GM23248 (cell line): Measurements from ENCODE around the gene ISG15. TPM values are rescaled to one million over a fixed set of nuclear protein-coding genes. Genes with fewer than 3 reads are reported as not detected.
"Not testable (repeated sequence)": the region's sequence is repeated elsewhere in the genome, so short reads cannot be mapped to it uniquely, and the experiment has no call there.

ENCODE experiments used
- DNase-seq: peaks from one replicate; pipeline ENCODE4 v3.0.0-alpha.2; 2015
- H2AFZ ChIP-seq: fragments of 200-600 bp; sonication (generic); 2 replicates; pipeline ENCODE4 v1.6.1; 2016; ENCODE audit warnings: antibody characterized with exemption
- H3F3A ChIP-seq: fragments of 200-600 bp; sonication (generic); 2 replicates; pipeline ENCODE4 v1.6.1; 2016; ENCODE audit warnings: mild to moderate bottlenecking, antibody characterized with exemption, mixed run types; ENCODE audit not compliant: insufficient read depth
- H3K27ac ChIP-seq: fragments of 200-600 bp; sonication (generic); 2 replicates; pipeline ENCODE4 v1.5.1; 2016; ENCODE audit warnings: mild to moderate bottlenecking
- H3K27me3 ChIP-seq: fragments of 200-600 bp; sonication (generic); replicated peaks from 2 replicates; pipeline ENCODE4 v1.6.1; 2016; ENCODE audit warnings: mild to moderate bottlenecking; ENCODE audit not compliant: insufficient read depth
- H3K36me3 ChIP-seq: fragments of 200-600 bp; sonication (generic); 2 replicates; pipeline ENCODE4 v1.6.1; 2016; ENCODE audit warnings: low read depth, mild to moderate bottlenecking
- H3K4me1 ChIP-seq: fragments of 200-600 bp; sonication (generic); 2 replicates; pipeline ENCODE4 v1.6.1; 2016; ENCODE audit warnings: mild to moderate bottlenecking; ENCODE audit not compliant: insufficient read depth
- H3K4me2 ChIP-seq: fragments of 200-600 bp; sonication (generic); one replicate; pipeline ENCODE4 v1.6.1; 2016; ENCODE audit warnings: mild to moderate bottlenecking; ENCODE audit not compliant: unreplicated experiment
- H3K4me3 ChIP-seq: fragments of 200-600 bp; sonication (generic); 2 replicates; pipeline ENCODE4 v1.5.1; 2016; ENCODE audit warnings: mild to moderate bottlenecking
- H3K79me2 ChIP-seq: fragments of 200-600 bp; sonication (generic); 2 replicates; pipeline ENCODE4 v1.6.1; 2016; ENCODE audit warnings: mild to moderate bottlenecking; ENCODE audit not compliant: insufficient read depth
- H3K9ac ChIP-seq: fragments of 200-600 bp; sonication (generic); 2 replicates; pipeline ENCODE4 v1.6.1; 2016; ENCODE audit warnings: mild to moderate bottlenecking
- H3K9me2 ChIP-seq: fragments of 200-600 bp; sonication (generic); 2 replicates; pipeline ENCODE4 v1.6.1; 2016; ENCODE audit warnings: mixed run types, mild to moderate bottlenecking, moderate library complexity; ENCODE audit not compliant: insufficient read depth
- H3K9me3 ChIP-seq: fragments of 200-600 bp; sonication (generic); one replicate; pipeline ENCODE4 v1.6.1; 2017; ENCODE audit warnings: low read depth
- H4K20me1 ChIP-seq: fragments of 200-600 bp; sonication (generic); 2 replicates; pipeline ENCODE4 v1.6.0; 2016; ENCODE audit not compliant: insufficient read depth
- EZH2 ChIP-seq: fragments of 200-600 bp; sonication (generic); IDR thresholded peaks from 2 replicates; pipeline ENCODE4 v1.6.1; 2018; ENCODE audit warnings: antibody characterized with exemption, mild to moderate bottlenecking; ENCODE audit not compliant: insufficient read depth, poor library complexity, severe bottlenecking
- EZH2phosphoT487 ChIP-seq: fragments of 200-600 bp; sonication (generic); IDR thresholded peaks from 2 replicates; pipeline ENCODE4 v1.6.1; 2018; ENCODE audit warnings: antibody characterized with exemption, moderate library complexity, mild to moderate bottlenecking, low read depth; ENCODE audit not compliant: insufficient read depth
- WGBS, 2 experiments: methylation state at CpG; one replicate each; pipeline ENCODE4 v1.1.6; 2015 to 2017; ENCODE audit warnings: low lambda C conversion rate in 2 of 2, low coverage in 1 of 2; ENCODE audit errors: missing lambda C conversion rate in 2 of 2; 5-methylcytosine and 5-hydroxymethylcytosine counted together
- in situ Hi-C: fragments of 300-500 bp; cut with MboI; formaldehyde crosslinking; loops from 2 replicates; pipeline ENCODE4 v1.15.0; 2020
- polyA plus RNA-seq: library from polyadenylated mRNA; unstranded; fragments of >200 nt; fragmentation: Nextera tagmentation; extraction: Ambion mirVana; gene quantifications from 2 replicates; pipeline ENCODE4 v1.2.1, GENCODE V29; 2016
- total RNA-seq: library from RNA; depleted of rRNA; stranded (reverse); fragments of >200 nt; shearing (Covaris generic); gene quantifications from 2 replicates; pipeline ENCODE4 v1.2.3, GENCODE V29; 2014

Gene ISG15
- total and polyA plus RNA-seq, 2 experiments from 2014 or later: 41.2 to 77.0 TPM

DNA sequence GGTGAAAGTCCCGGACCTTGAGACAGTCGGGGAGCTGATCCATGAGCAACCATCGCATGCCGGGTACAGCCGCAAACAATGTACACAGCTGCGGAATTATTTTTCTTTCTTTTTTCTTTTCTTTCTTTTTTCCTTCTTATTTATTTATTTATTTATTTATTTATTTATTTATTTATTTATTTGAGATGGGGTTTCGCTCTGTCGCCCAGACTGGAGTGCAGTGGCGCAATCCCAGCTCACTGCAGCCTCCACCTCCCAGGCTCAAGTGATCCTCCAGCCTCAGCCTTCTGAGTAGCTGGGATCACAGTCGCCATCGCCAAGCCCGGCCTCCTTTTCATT, 28.9 kb upstream of the ISG15 start:
- Histone ChIP-seq H3K4me1 (no peaks in the 10 kb centered on the region), H3F3A (no peaks in the 10 kb centered on the region), H3K4me3 (peak overlapping the region; percentile 62), H3K9me3 (no peaks in the 10 kb centered on the region), H3K79me2 (no peaks in the 10 kb centered on the region), H2AFZ (peak overlapping the region; percentile 62; the same call in 1 of the 2 replicates), H3K27me3 (peaks cover 14% of the 10 kb centered on the region), H3K9me2 (no peaks in the 10 kb centered on the region), H4K20me1 (no peaks in the 10 kb centered on the region), H3K36me3 (no peaks in the 10 kb centered on the region), H3K9ac (no peak overlapping the region), H3K27ac (no peak overlapping the region), H3K4me2 (peak overlapping the region; percentile 88)
- in situ Hi-C loops: no loop called here
- WGBS, 2 experiments: 31 to 35% methylated on average over 12 of the region's 12 CpGs
- no peak for DNase-seq
- no peak for TF ChIP-seq EZH2
- TF ChIP-seq EZH2phosphoT487: no peak

- no peak for DNase-seq
- H3K9me3 ChIP-seq: no peaks in the 10 kb centered on the region
- WGBS, 2 experiments: 57 to 64% methylated on average over 13 of the region's 13 CpGs
These were observed 28.2 kb upstream of the ISG15 start for GRCh38 chr1:985126-985525.

GRCh38 chr1:988061-988460, 25.2 kb upstream of the ISG15 start:
- H3K4me1 ChIP-seq, H3K4me2 ChIP-seq, H4K20me1 ChIP-seq, H3K4me3 ChIP-seq, H3K27ac ChIP-seq, in situ Hi-C loops, H3K79me2 ChIP-seq, H3K9me3 ChIP-seq, H3K9ac ChIP-seq, H3K36me3 ChIP-seq, H3K9me2 ChIP-seq, H2AFZ ChIP-seq, H3F3A ChIP-seq, DNase-seq: not testable (repeated sequence)
- peaks cover 12% of the 10 kb centered on the region for H3K27me3 ChIP-seq
- 69 to 81% methylated on average over 5 of the region's 5 CpGs for WGBS, 2 experiments

More at GRCh38 chr1:985126-985525, 28.2 kb upstream of the ISG15 start:
- Histone ChIP-seq H3K9me2 (no peaks in the 10 kb centered on the region), H3K79me2 (no peaks in the 10 kb centered on the region), H2AFZ (no peak overlapping the region), H3K4me3 (no peak overlapping the region), H3K9ac (no peak overlapping the region), H3K27me3 (peaks cover 14% of the 10 kb centered on the region), H3K4me2 (no peak overlapping the region), H4K20me1 (no peaks in the 10 kb centered on the region), H3K36me3 (no peaks in the 10 kb centered on the region), H3K27ac (no peak overlapping the region), H3F3A (no peaks in the 10 kb centered on the region), H3K4me1 (no peaks in the 10 kb centered on the region)
- TF ChIP-seq EZH2: no peak
- TF ChIP-seq EZH2phosphoT487: no peak
- in situ Hi-C loops: no loop called here

GRCh38 chr1:991275-991674, 22.0 kb upstream of the ISG15 start:
- H3K4me3 ChIP-seq, H3K4me2 ChIP-seq, H3K36me3 ChIP-seq, H3K27me3 ChIP-seq, H3K9me3 ChIP-seq, H4K20me1 ChIP-seq, H3K9me2 ChIP-seq, H2AFZ ChIP-seq, H3K9ac ChIP-seq, H3K27ac ChIP-seq, H3F3A ChIP-seq, in situ Hi-C loops, H3K79me2 ChIP-seq, DNase-seq, H3K4me1 ChIP-seq: not testable (repeated sequence)
- WGBS, 2 experiments: 89 to 94% methylated on average over 6 of the region's 6 CpGs

GRCh38 chr1:991895-992294, 21.4 kb upstream of the ISG15 start:
- TF ChIP-seq EZH2phosphoT487 (no peak), EZH2 (no peak)
- Histone ChIP-seq H3K9me3 (no peaks in the 10 kb centered on the region), H3K4me2 (no peak overlapping the region), H2AFZ (no peak overlapping the region), H3K4me1 (no peaks in the 10 kb centered on the region), H3K9me2 (no peaks in the 10 kb centered on the region), H3K79me2 (no peaks in the 10 kb centered on the region), H4K20me1 (no peaks in the 10 kb centered on the region), H3K4me3 (no peak overlapping the region), H3F3A (no peaks in the 10 kb centered on the region), H3K36me3 (no peaks in the 10 kb centered on the region), H3K27me3 (peaks cover 4% of the 10 kb centered on the region; the same call in 1 of the 2 replicates), H3K27ac (no peak overlapping the region), H3K9ac (no peak overlapping the region)
- in situ Hi-C loops: no loop called here
- no peak for DNase-seq
- 96% methylated on average over 10 of the region's 10 CpGs for WGBS, 2 experiments
